KOPT-K1 (cell line): ENCODE results near the gene SPTBN1.

Source experiments
- H3K27ac ChIP-seq: fragments of 200-600 bp; sonication (generic); 2 replicates; pipeline ENCODE4 v1.5.1; 2016; ENCODE audit warnings: antibody characterized with exemption, mild to moderate bottlenecking, low read depth, low read length; ENCODE audit not compliant: poor library complexity, severe bottlenecking
- H3K36me3 ChIP-seq: fragments of 200-600 bp; sonication (generic); 2 replicates; pipeline ENCODE4 v1.5.1; 2017; ENCODE audit warnings: antibody characterized with exemption, mild to moderate bottlenecking, low read length, moderate library complexity; ENCODE audit not compliant: insufficient read depth
- H3K9me3 ChIP-seq: fragments of 200-600 bp; sonication (generic); 2 replicates; pipeline ENCODE4 v1.5.1; 2017; ENCODE audit warnings: antibody characterized with exemption, low read length, mild to moderate bottlenecking; ENCODE audit not compliant: insufficient read depth, poor library complexity, severe bottlenecking

SPTBN1 gene

DNA sequence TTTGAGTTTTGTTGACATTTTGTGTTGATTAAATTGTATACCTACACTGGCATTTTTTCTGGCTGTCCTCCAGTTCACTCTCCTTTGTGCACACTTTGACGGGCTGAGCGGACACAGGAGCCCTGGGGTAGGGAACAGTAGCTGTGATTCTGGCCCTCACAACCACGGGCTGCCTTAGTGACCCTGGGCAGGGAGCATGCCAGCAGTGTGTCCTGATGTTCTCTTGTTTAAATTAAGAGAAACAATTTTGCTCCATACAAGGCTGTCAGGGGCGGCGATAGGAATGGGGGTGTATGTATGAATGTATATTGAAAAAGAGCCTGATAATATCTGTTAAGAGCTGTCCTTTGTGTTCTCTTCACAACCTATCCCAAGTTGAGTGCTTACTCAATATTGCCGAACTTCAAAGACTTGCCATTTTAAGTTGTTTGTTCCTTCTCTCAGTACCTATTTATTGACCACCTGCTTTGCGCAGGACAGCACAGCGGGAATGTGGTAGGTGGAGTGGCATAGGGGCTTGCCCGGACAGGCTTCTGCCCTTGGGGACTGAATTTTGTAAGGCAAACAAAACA, 163.6 kb downstream of the SPTBN1 start:
- H3K36me3 ChIP-seq = peaks cover 99% of the 10 kb centered on the region

DNA sequence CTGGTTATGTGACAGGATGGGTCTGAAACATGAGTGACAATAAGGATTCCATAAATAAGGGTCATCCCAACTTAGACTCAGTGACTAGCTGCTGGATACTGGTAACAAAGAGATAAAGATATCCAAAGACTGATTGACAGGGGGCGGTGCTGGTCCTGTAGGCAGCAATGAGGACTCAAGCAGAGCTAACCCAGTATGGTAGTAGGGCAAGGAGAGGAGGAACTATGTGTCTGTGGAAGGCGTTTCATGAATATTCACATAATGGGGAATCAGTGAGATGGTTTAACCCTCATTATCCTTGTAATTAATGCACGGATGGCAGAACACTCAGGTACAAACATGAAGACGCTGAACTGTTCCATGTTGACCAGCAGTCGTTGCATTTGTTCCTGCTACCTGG, 164.8 kb downstream of the SPTBN1 start:
- H3K9me3 ChIP-seq = no peaks in the 10 kb centered on the region
- H3K27ac ChIP-seq = no peak overlapping the region
- H3K36me3 ChIP-seq = peaks cover 99% of the 10 kb centered on the region

More for the DNA sequence above, 163.6 kb downstream of the SPTBN1 start:
- Histone ChIP-seq H3K9me3 (no peaks in the 10 kb centered on the region), H3K27ac (peak overlapping the region; percentile 55)

DNA sequence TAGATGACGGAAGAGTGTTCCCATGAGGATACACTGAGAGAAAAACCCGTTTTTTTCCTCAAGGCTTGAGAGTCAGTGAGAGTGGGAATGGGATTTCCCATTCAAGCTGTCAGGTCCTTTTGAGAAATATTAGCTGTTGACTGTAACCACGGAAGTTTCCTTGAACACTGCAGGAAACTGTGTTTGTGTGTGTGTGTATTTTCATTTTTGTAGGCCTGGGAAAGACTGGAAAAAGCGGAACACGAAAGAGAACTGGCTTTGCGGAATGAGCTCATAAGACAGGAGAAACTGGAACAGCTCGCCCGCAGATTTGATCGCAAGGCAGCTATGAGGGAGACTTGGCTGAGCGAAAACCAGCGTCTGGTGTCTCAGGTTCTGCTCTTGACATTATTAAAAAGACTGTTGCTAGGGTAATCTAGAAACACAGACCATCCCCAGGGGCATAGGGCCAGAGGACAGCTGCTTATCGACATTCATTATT, 168.5 kb downstream of the SPTBN1 start:
- Histone ChIP-seq H3K27ac (no peak overlapping the region), H3K36me3 (peaks cover 100% of the 10 kb centered on the region), H3K9me3 (no peaks in the 10 kb centered on the region)

DNA sequence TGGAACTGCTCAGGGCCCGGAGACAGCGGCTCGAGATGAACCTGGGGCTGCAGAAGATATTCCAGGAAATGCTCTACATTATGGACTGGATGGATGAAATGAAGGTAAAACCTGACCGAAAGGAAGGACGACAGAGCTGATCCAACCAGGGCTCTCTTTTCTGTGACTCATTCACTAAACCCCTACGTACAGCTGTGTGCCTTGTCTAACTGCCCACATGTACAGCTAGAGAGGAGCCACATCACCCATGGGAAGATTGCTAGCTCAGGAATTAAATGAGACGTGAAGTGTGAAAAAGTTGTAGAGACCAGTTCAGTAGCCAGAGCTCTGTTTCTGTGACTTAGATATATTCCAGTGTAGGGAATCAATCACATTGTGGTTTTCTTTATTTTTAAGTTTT, 170.0 kb downstream of the SPTBN1 start:
- Histone ChIP-seq H3K36me3 (peaks cover 100% of the 10 kb centered on the region), H3K27ac (no peak overlapping the region), H3K9me3 (no peaks in the 10 kb centered on the region)

DNA sequence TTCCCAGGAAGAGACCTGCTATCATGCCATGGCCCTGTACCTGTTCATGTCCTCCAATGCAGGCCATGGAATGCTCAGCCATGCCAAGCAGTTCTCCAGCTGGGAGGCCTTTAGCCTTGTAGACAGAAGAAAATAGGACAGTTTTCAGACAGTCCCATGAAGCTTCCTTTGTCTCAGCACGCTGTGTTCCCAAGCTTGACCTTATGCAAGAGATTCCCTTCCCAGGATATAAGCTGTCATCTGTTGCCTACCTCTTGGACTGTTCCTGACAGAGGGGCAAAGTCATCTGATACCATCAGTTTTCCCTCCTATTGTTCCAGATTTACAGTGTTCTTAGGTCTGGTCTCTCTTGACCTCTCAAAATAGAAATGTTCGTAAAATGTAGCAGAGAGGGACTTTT, 170.8 kb downstream of the SPTBN1 start:
- Histone ChIP-seq H3K9me3 (no peaks in the 10 kb centered on the region), H3K36me3 (peaks cover 100% of the 10 kb centered on the region), H3K27ac (no peak overlapping the region)

DNA sequence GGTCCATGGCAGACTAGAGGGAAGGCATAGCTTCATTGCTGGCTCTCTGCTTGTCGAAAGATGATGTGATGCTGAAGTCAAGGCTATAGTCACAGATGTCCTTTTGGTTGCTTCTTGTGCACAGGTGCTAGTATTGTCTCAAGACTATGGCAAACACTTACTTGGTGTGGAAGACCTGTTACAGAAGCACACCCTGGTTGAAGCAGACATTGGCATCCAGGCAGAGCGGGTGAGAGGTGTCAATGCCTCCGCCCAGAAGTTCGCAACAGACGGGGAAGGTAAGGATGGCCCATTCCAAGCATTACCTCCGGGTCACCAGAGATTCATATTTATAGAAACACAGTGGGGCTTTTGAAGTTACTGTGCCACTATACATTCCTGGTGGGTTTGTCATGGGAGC, 171.8 kb downstream of the SPTBN1 start:
- Histone ChIP-seq H3K27ac (no peak overlapping the region), H3K9me3 (no peaks in the 10 kb centered on the region), H3K36me3 (peaks cover 100% of the 10 kb centered on the region)

DNA sequence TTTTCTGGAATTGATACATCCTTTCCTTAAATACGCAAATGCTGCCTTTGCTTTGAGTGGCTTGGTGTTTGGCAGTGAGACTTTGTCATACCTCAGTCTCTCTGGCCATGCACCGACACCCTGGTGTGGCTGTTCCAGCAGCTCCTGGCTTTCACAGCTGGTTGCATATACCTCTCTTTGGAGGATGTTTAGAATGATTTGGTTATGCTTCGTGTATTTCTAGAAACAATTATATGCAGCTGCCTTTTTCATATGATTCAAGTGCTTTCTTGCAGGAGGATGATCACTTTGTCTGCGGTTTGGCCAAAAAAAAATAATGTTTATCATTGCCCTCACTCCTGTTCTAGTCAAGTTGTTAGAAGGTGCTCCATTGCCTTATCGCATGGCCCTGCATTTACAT, 172.3 kb downstream of the SPTBN1 start:
- Histone ChIP-seq H3K36me3 (peaks cover 100% of the 10 kb centered on the region), H3K9me3 (no peaks in the 10 kb centered on the region), H3K27ac (no peak overlapping the region)

DNA sequence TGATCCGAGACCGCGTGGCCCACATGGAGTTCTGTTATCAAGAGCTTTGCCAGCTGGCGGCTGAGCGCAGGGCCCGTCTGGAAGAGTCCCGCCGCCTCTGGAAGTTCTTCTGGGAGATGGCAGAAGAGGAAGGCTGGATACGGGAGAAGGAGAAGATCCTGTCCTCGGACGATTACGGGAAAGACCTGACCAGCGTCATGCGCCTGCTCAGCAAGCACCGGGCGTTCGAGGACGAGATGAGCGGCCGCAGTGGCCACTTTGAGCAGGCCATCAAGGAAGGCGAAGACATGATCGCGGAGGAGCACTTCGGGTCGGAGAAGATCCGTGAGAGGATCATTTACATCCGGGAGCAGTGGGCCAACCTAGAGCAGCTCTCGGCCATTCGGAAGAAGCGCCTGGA, 172.8 kb downstream of the SPTBN1 start:
- Histone ChIP-seq H3K27ac (no peak overlapping the region), H3K9me3 (no peaks in the 10 kb centered on the region), H3K36me3 (peaks cover 100% of the 10 kb centered on the region)

DNA sequence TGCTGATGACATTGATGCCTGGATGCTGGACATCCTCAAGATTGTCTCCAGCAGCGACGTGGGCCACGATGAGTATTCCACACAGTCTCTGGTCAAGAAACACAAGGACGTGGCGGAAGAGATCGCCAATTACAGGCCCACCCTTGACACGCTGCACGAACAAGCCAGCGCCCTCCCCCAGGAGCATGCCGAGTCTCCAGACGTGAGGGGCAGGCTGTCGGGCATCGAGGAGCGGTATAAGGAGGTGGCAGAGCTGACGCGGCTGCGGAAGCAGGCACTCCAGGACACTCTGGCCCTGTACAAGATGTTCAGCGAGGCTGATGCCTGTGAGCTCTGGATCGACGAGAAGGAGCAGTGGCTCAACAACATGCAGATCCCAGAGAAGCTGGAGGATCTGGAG, 173.3 kb downstream of the SPTBN1 start:
- H3K27ac ChIP-seq = no peak overlapping the region
- H3K9me3 ChIP-seq = no peaks in the 10 kb centered on the region
- H3K36me3 ChIP-seq = peaks cover 100% of the 10 kb centered on the region

DNA sequence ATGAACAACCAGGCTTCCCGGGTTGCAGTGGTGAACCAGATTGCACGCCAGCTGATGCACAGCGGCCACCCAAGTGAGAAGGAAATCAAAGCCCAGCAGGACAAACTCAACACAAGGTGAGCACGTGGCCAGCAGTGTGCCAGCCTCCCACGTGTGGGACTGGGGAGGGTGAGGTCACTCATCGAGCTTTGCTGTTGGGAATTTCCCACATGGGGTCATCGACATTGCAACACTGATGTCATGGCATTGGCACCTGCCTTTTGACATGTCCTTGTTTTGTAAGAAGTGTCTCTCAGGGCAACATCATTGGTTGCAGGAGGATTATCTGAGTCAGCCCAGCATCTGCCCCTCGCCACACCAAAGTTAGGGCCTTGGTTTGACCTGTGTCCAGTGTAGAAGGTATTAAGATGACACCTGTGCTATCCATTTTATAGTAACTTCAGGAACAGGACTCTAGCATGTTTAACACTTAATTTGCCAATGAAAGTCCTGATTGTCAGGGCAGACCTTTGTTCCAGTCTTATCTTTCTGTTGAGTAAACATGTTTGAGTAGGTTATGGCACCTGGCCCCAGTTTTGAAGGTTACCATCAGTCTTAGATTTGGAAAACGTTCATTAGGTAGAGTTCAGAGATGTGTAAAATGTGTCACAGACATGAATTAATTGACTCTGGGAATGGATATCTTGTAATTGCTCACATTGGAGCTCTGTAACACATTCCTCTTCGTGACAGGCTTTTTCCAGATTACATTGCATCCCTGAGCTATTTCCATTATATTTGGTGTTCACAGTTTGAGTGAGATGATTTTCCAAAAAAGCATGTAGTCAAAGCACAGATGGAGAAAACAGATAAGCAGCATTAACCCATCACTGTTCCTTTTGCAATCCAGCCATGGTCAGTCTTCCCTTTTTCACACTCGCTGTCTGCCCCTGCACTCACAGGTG, 174.1 kb downstream of the SPTBN1 start:
- Histone ChIP-seq H3K36me3 (peaks cover 100% of the 10 kb centered on the region), H3K9me3 (no peaks in the 10 kb centered on the region), H3K27ac (no peak overlapping the region)

DNA sequence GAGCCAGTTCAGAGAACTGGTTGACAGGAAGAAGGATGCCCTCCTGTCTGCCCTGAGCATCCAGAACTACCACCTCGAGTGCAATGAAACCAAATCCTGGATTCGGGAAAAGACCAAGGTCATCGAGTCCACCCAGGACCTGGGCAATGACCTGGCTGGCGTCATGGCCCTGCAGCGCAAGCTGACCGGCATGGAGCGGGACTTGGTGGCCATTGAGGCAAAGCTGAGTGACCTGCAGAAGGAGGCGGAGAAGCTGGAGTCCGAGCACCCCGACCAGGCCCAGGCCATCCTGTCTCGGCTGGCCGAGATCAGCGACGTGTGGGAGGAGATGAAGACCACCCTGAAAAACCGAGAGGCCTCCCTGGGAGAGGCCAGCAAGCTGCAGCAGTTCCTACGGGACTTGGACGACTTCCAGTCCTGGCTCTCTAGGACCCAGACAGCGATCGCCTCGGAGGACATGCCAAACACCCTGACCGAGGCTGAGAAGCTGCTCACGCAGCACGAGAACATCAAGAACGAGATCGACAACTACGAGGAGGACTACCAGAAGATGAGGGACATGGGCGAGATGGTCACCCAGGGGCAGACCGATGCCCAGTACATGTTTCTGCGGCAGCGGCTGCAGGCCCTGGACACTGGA, 174.9 kb downstream of the SPTBN1 start:
- peaks cover 100% of the 10 kb centered on the region for H3K36me3 ChIP-seq
- no peaks in the 10 kb centered on the region for H3K9me3 ChIP-seq
- no peak overlapping the region for H3K27ac ChIP-seq

DNA sequence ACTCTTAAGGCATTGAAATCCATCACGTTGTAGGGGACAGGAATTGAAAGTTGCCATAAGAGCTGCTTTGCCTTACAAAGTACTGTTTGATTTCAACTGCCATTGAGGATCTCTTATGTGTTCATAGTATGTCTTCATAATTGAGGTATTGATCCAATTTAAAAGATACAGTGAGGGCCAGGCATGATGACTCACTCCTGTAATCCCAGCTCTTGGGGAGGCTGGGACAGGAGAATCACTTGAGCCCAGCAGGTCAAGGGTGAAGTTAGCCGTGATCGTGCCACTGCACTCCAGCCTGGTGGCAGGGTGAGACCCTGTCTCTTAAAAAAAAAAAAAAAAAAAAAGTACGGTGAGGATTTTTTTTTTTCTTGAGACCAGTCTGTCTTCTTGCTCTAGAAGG, 175.6 kb downstream of the SPTBN1 start:
- Histone ChIP-seq H3K9me3 (no peaks in the 10 kb centered on the region), H3K27ac (no peak overlapping the region), H3K36me3 (peaks cover 99% of the 10 kb centered on the region)

DNA sequence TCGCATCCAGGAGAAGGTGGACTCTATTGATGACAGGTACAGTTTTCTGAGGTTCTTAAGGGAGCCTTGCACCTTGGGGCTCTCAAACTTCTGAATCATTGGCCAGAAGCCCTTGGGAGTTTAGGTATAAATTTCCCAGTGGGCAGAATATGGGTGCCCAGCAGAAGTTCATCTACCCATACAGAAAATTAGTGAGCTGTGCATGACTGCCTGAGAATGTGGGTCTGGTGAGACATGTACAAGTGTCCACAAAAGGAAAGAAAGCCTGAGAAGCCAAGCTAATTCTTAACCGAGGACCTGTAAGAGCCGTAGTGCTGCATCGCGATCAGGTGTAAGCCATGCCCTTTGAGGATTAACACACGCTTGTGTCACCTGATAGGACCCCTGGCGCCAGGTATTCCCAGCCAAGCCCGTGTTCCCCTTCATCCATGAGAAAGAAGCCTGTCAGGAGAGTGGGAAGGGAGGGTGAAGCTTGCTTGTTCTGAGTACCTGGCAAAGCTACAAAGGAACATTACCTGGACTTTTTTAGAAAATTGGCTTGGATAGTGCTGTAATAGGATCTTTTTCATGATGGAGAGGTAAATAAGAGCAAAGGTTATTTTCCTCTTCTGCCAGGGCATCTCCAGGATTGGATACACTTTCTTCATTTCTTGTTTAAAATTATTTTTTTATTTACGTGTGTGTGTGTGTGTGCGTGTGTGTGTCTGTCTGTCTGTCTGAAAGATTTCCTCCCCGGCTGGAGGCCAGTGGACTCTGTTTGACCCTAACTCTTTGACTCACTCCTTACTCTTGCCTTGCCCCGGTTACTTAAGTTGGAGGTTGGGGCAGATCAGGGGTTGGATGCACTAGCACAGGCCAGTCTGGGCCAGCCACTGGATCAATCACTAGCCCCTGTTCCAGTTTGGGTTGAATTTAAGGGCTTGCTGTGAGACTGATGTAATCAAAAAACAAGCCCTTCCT, 176.9 kb downstream of the SPTBN1 start:
- Histone ChIP-seq H3K9me3 (no peaks in the 10 kb centered on the region), H3K27ac (peak overlapping the region; percentile 67), H3K36me3 (peaks cover 99% of the 10 kb centered on the region)

DNA sequence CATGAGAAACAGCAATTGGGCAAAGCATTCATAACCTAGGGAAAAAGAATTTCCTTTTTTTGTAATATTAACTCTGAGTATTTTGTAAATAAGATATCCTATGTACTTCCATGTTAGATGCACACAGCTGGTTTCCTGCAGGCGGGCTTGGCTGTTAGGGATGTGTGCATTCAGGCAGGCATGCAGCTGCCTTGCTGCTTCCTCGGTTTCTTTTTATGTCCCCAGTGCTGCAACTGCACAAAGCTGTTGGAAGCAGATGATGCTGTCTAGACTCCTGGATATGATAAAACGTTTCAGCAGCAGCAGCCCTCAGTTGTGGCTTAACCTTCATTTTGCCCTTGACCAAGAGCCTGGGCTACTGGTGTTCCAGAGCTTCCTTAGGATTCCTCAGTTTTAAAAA, 177.9 kb downstream of the SPTBN1 start:
- Histone ChIP-seq H3K9me3 (no peaks in the 10 kb centered on the region), H3K36me3 (peaks cover 99% of the 10 kb centered on the region), H3K27ac (peak overlapping the region; percentile 67)
